Activated CD4-positive, alpha-beta T cell treated with anti-CD3 and anti-CD28 coated beads for 36 hours (primary cell): ENCODE measurements around the gene A3GALT2. TPM values are rescaled to one million over a fixed set of nuclear protein-coding genes. Genes with fewer than 3 reads are reported as not detected.

Experiments used
- ATAC-seq: fragments of 200-7000 bp; cut with Tn5 transposase; one replicate; pipeline ENCODE4 v1.10.0; 2021; ENCODE audit warnings: mild to moderate bottlenecking, moderate library complexity
- CTCF ChIA-PET: fragments of 350-600 bp; sonication (Branson Sonifier 250); formaldehyde crosslinking; loops from one replicate; lab custom pipeline; 2021; ENCODE audit warnings: antibody characterized with exemption; lab: Charles Lee
- POLR2A ChIA-PET: fragments of 350-600 bp; sonication (Branson Sonifier 250); formaldehyde crosslinking; loops from one replicate; lab custom pipeline; 2021; ENCODE audit warnings: antibody characterized with exemption, inconsistent platforms; lab: Charles Lee
- DNase-seq: peaks from one replicate; pipeline ENCODE4 v3.0.0-alpha.2; 2020
- H3K27ac Mint-ChIP-seq: one replicate; pipeline ENCODE4 v1.8.0; 2021; ENCODE audit warnings: mixed read lengths
- H3K27me3 Mint-ChIP-seq: one replicate; pipeline ENCODE4 v1.8.0; 2021; ENCODE audit warnings: mixed read lengths
- H3K36me3 Mint-ChIP-seq: one replicate; pipeline ENCODE4 v1.8.0; 2021; ENCODE audit warnings: low read depth, mixed read lengths
- H3K4me1 Mint-ChIP-seq: one replicate; pipeline ENCODE4 v1.8.0; 2021; ENCODE audit warnings: mixed read lengths
- H3K4me3 Mint-ChIP-seq: one replicate; pipeline ENCODE4 v1.8.0; 2021; ENCODE audit warnings: mild to moderate bottlenecking, moderate library complexity, mixed read lengths
- H3K9me3 Mint-ChIP-seq: one replicate; pipeline ENCODE4 v1.8.0; 2021; ENCODE audit warnings: low read depth, mixed read lengths
- intact Hi-C, 2 experiments: fragments of 100-400 bp; cut with DNase I in 1 of 2; cut with micrococcal nuclease in 1 of 2; formaldehyde crosslinking; loops; one replicate each; pipeline versions ENCODE4 v1.14.2 to v1.15.1; 2022 to 2024; cut with DNase I, micrococcal nuclease
- total RNA-seq, 2 experiments: library from RNA; stranded (reverse); gene quantifications; one replicate each; pipeline ENCODE4 v1.2.3, GENCODE V29; 2021

Gene A3GALT2
- total RNA-seq, 2 experiments from 2014 or later = not detected

DNA sequence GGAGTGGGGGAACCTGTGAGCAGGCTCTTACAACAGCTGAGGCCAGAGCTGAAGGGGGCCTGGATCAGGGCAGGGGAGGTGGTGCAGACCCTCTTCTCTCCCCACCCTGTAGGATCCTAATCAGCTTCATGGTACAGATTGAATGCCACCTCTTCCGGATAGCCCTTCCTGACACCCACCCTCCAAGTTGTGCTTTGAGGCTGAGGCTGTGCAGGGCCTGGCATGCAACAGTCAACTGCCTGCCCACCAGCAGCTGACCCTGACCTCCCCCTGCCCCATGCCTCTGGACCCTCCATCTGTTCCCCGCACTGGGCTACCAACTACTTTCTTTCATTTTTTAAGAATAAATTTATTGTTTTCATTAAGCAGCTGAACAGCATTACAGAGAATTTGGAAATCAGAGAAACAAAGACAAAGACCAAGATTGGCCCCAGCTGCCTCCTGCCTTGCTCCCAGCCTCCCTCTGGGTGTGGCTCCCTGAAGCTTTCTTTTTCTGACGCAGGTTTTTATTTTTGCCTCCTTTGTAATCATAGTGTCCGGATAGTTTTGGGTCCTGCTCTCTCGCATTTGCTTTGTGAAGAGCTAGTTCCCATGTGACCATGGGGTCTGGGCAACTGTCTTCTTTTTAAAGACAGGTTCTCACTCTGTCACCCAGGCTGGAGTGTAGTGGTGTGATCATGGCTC, 51.8 kb downstream of the A3GALT2 start:
- CTCF ChIA-PET = interaction anchor here (0.9 to 1.9 kb wide), 3 partner anchors 27 to 111 kb away, joined by 3 to 5 read pairs (median 5); no protein-coding TSS in a partner anchor
- intact Hi-C loops = no loop called here
- no peak overlapping the region for H3K27ac Mint-ChIP-seq
- H3K9me3 Mint-ChIP-seq = no peaks in the 10 kb centered on the region
- ATAC-seq (no peak), DNase-seq (no peak)
- H3K36me3 Mint-ChIP-seq = no peaks in the 10 kb centered on the region
- POLR2A ChIA-PET = no interaction called here
- peaks cover 19% of the 10 kb centered on the region for H3K4me1 Mint-ChIP-seq
- no peak overlapping the region for H3K4me3 Mint-ChIP-seq
- H3K27me3 Mint-ChIP-seq = no peaks in the 10 kb centered on the region

DNA sequence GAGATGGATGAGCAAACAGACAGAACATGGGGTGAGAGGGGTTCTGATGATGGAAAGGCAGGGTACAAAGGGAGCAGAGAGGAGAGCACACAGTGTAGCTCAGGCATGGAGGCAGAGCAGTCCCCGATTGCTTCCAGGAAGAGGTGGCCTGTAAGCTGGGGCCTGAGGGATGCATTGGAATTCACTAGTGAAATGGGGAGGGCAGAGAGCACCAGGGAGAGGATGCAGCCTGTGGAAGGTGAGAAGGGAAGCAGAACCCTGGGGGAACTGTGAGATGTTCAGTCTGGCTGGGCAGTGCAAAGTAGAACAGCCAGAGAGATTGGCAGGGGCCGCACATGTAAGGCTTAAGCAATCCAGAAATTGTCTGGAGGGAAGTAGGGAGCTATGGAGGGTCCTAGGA, 52.4 kb downstream of the A3GALT2 start:
- peaks cover 17% of the 10 kb centered on the region for H3K4me1 Mint-ChIP-seq
- intact Hi-C loops = no loop called here
- ChIA-PET POLR2A (no interaction called here), CTCF (interaction anchor here (0.9 to 1.9 kb wide), 3 partner anchors 27 to 112 kb away, joined by 3 to 5 read pairs (median 5); no protein-coding TSS in a partner anchor)
- ATAC-seq (no peak), DNase-seq (no peak)
- no peaks in the 10 kb centered on the region for H3K36me3 Mint-ChIP-seq
- no peaks in the 10 kb centered on the region for H3K27me3 Mint-ChIP-seq
- no peak overlapping the region for H3K4me3 Mint-ChIP-seq
- H3K9me3 Mint-ChIP-seq = no peaks in the 10 kb centered on the region
- no peak overlapping the region for H3K27ac Mint-ChIP-seq

DNA sequence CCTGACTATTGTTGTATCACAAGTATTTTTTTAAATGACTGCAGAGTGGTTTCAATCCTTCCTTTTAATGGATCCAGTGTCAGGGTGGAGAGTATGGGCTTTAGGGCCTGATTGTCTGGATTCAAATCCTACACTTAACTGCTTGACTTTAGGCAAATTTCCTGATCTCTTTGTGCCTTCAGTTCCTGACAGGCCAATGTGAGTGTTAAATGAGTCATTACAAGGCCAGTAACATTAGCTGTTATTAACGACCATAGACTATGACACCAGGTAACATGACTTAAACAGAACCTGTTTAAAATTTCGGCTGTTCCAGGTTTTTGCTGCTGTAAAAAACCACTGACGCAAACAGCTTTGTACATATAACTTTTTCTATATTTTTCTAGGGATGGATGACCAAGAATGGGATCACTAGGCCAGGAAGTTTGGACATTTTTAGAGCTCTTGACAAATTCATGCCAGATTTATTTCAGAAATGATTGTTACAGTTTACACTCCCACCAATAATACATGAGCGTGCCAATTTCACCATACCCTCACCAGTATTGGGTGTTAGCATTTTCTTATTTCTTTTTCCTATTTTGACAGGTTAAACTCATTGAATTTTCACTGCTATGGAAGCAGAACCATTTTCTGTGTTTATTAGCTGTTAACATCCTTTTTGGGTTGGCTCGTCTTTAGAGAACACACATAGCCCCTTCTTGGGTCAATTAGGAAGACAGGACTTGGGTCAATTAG, 53.3 kb downstream of the A3GALT2 start:
- ATAC-seq (no peak), DNase-seq (no peak)
- Mint-ChIP-seq H3K9me3 (no peaks in the 10 kb centered on the region), H3K36me3 (no peaks in the 10 kb centered on the region), H3K27ac (no peak overlapping the region), H3K4me1 (peaks cover 10% of the 10 kb centered on the region), H3K27me3 (no peaks in the 10 kb centered on the region), H3K4me3 (no peak overlapping the region)
- ChIA-PET CTCF (interaction anchor here (0.6 to 1.9 kb wide), 2 partner anchors 30 to 1919 kb away, joined by 3 to 5 read pairs; no protein-coding TSS in a partner anchor), POLR2A (no interaction called here)
- intact Hi-C loops = no loop called here

DNA sequence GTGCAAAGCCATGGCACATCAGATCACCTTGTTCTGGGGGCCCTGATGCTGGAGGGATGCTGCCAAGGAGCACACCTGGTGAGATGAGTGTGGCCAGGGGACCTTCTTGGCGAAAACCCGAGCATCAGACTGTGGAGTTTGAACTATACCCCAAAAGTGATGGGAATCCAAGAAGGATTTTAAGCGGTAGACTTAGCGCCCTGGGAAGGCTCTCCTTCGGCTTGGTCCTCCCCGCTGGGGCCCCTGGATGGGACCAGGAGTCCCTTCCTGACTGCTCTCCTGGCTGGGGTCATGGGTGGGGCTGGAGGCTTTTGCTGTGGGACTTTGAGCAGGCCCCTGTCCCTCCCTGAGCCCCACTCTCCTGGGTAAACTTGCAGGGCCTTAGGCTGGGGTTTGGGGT, 54.1 kb downstream of the A3GALT2 start:
- ChIA-PET POLR2A (no interaction called here), CTCF (no interaction called here)
- H3K4me1 Mint-ChIP-seq = peaks cover 7% of the 10 kb centered on the region
- DNase-seq (no peak), ATAC-seq (no peak)
- no peak overlapping the region for H3K27ac Mint-ChIP-seq
- H3K27me3 Mint-ChIP-seq = no peaks in the 10 kb centered on the region
- intact Hi-C loops = no loop called here
- H3K4me3 Mint-ChIP-seq = no peak overlapping the region
- H3K9me3 Mint-ChIP-seq = no peaks in the 10 kb centered on the region
- H3K36me3 Mint-ChIP-seq = no peaks in the 10 kb centered on the region

DNA sequence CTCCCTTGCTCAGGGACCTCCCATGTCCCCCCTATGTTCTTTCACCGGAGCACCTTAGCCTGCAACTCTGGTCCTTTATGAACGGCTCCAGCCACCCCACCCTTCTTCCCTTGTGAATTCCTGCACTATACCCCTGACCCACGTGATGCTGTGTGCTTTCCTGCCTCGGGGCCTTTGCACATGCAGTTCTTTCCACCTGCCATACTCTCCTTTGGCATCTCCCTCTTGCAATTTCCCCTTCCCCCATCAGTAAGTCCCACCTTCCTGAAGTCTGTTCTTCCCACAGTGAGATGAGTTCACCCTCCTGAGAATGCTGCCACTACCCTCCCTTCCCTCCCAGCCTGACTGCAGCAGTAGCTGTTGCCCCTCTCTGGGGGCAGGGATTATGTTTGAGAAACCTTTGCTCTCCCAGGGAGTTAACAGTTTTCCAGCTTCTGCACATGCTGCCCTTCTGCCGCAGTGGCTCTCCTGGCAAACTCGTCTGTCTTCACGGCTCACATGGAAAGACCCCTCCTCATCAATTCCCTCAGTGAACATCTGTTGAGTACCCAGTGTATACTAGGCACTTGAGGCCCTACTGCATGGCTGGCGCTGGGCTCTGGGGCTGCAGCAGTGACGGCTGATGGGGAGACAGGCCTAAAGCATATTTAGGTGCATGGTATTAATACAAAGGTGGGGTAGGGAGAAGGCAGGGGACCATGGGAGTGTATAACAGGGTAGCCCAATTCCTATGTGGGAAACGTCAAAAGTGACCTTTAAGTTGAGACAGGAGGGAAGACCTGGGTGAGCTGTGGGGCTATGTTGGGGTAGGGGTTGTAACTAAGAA, 54.9 kb downstream of the A3GALT2 start:
- no peak overlapping the region for H3K27ac Mint-ChIP-seq
- CTCF ChIA-PET = interaction anchor here (0.7 kb wide), 1 partner anchor 18 kb away, joined by 3 read pairs; no protein-coding TSS in a partner anchor
- POLR2A ChIA-PET = no interaction called here
- ATAC-seq = no peak
- intact Hi-C loops = no loop called here
- H3K9me3 Mint-ChIP-seq = no peaks in the 10 kb centered on the region
- H3K36me3 Mint-ChIP-seq = no peaks in the 10 kb centered on the region
- H3K4me1 Mint-ChIP-seq = peaks cover 7% of the 10 kb centered on the region
- H3K4me3 Mint-ChIP-seq = no peak overlapping the region
- H3K27me3 Mint-ChIP-seq = no peaks in the 10 kb centered on the region
- no peak for DNase-seq

DNA sequence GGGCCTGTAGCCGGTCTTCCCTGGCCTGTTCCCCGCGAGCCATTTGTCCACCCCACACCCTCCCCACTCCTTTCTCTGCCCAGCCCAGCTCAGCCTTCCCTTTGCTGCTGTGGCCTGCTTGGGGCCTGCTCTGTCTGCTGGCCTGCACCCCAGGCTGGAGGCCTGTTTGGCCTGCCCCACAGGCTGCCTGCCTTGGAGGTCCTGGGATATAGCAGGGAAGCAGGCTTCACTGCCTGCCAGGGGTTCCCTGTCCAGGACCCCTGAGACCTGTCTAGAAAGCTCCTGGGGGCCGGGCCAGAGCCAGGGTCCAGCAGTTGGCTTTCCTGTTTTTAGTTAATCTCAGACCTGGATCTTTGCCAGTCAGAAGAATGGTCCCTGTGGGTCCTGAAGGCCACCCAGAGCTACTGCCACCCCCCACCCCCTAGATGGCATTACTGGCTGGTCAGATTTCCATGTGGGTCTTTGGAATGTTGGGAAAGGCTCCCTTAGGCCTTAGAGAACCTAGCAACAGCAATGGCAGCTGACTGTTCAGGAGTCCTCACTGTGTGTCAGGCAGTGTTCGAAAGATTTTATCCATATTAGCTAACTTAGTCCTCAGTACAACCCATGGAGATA, 56.9 kb downstream of the A3GALT2 start:
- DNase-seq (no peak), ATAC-seq (no peak)
- H3K36me3 Mint-ChIP-seq = no peaks in the 10 kb centered on the region
- no peak overlapping the region for H3K27ac Mint-ChIP-seq
- no peaks in the 10 kb centered on the region for H3K9me3 Mint-ChIP-seq
- H3K27me3 Mint-ChIP-seq = no peaks in the 10 kb centered on the region
- CTCF ChIA-PET = interaction anchor here (0.6 to 1.0 kb wide), 2 partner anchors 147 to 209 kb away, joined by 4 read pairs; no protein-coding TSS in a partner anchor
- intact Hi-C loops = no loop called here
- peaks cover 24% of the 10 kb centered on the region for H3K4me1 Mint-ChIP-seq
- POLR2A ChIA-PET = no interaction called here
- H3K4me3 Mint-ChIP-seq = no peak overlapping the region

DNA sequence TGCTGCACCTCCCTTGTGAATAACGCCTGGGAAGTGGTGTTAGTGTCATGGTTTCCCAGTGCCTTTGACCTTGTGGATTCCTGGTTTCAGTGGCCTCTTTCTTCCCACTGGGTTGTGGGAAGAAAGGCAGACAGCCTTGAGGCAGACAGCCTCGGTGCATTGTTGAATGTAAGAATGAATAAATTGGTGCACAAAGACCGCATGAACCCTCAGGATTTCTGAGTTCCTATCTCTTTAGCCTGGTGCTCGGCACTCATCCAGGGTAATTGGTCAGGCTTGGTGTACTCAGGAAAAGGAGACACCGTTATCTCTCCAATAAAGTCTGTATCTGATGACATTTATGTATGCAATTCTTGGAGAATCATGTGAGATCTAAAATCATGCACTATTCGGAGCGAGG, 59.6 kb downstream of the A3GALT2 start:
- Mint-ChIP-seq H3K9me3 (no peaks in the 10 kb centered on the region), H3K36me3 (no peaks in the 10 kb centered on the region), H3K27me3 (no peaks in the 10 kb centered on the region), H3K4me3 (no peak overlapping the region), H3K4me1 (peaks cover 39% of the 10 kb centered on the region), H3K27ac (no peak overlapping the region)
- ChIA-PET CTCF (interaction anchor here (0.7 to 2.4 kb wide), 3 partner anchors 12 to 134 kb away, joined by 3 to 8 read pairs (median 3); no protein-coding TSS in a partner anchor), POLR2A (no interaction called here)
- intact Hi-C loops = no loop called here
- ATAC-seq (no peak), DNase-seq (no peak)

DNA sequence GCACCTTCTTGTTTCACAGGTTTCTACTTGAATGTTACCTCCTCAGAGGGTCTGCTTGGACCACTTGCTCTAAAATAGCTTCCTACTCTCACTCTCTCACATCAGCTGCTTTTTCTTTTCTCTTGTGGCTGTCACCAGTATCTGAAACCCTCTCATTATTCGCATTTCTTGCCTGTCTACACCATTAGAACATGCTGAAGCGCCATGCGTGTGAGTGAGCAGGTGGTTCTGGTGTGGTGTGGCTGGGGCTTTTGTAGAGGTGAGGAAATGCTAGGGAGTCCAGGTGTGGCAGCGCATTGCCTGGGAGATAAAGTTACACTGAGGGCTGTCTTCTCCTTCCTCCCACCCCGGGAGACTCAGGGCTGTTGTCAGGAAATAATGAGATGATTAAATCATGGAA, 60.5 kb downstream of the A3GALT2 start:
- ATAC-seq = no peak
- Mint-ChIP-seq H3K36me3 (no peaks in the 10 kb centered on the region), H3K9me3 (no peaks in the 10 kb centered on the region), H3K27me3 (no peaks in the 10 kb centered on the region), H3K4me1 (peaks cover 39% of the 10 kb centered on the region), H3K4me3 (no peak overlapping the region), H3K27ac (peak overlapping the region; percentile 55)
- ChIA-PET POLR2A (no interaction called here), CTCF (interaction anchor here (0.6 to 2.4 kb wide), 5 partner anchors 13 to 502 kb away, joined by 3 to 8 read pairs (median 4); no protein-coding TSS in a partner anchor)
- DNase-seq = no peak
- intact Hi-C loops = no loop called here

DNA sequence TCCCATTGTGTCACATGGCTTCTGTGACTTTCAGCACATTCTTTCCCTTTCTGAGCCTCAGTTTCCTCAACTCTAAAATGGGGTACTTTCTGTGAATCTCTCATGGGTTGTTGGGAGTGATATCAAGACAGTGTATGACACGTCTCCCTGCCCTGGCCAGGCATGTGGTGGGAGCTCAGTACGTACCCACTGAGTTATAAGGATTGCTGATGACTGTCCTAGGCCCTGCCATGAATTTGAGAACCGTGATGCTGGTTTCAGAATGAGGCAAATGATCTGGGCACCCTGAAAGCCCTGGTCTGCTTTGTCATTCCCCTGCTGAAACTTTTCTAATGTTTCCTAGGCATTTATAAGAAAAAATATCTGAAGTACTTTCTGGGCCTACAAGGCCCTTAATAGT, 61.0 kb downstream of the A3GALT2 start:
- peak; percentile 34 for ATAC-seq
- Mint-ChIP-seq H3K9me3 (no peaks in the 10 kb centered on the region), H3K4me1 (peaks cover 41% of the 10 kb centered on the region), H3K36me3 (no peaks in the 10 kb centered on the region), H3K4me3 (no peak overlapping the region), H3K27me3 (no peaks in the 10 kb centered on the region), H3K27ac (no peak overlapping the region)
- ChIA-PET POLR2A (no interaction called here), CTCF (interaction anchor here (0.6 to 2.4 kb wide), 3 partner anchors 36 to 502 kb away, joined by 4 to 8 read pairs (median 4); no protein-coding TSS in a partner anchor)
- intact Hi-C loops = loop anchor here in 1 of 2 experiments (5.0 kb wide), 2 partner anchors 92 to 133 kb away; no protein-coding TSS in a partner anchor
- peak; percentile 37 for DNase-seq

DNA sequence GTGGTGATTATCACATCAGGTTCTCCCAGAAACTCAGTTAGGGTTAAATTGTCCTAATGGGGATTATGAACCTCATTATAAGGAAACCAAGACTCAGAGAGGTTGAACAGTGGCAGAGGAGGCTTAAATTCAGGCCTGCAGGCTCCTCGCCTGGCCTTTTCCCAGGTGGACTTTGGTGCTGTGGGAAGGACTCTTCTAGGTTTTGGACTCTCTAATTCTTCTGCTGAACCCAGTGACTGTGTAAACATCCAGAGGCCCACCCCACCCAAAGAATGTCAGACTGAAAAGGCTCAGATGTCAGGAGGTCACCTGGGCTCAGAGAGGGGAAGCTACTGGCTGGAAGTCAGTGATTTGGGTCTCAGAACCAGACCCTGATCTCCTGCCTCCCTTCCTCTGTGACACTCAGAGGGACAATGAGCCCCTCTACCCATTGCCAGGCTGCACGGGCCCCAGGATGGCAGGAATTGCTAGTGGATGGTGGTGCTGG, 62.1 kb downstream of the A3GALT2 start:
- Mint-ChIP-seq H3K9me3 (no peaks in the 10 kb centered on the region), H3K4me1 (peaks cover 41% of the 10 kb centered on the region), H3K27me3 (no peaks in the 10 kb centered on the region), H3K4me3 (peak overlapping the region; percentile 95), H3K36me3 (no peaks in the 10 kb centered on the region), H3K27ac (no peak overlapping the region)
- POLR2A ChIA-PET = no interaction called here
- CTCF ChIA-PET = no interaction called here
- DNase-seq (no peak), ATAC-seq (no peak)
- intact Hi-C loops = loop anchor here in 1 of 2 experiments (5.0 kb wide), 2 partner anchors 93 to 132 kb away; no protein-coding TSS in a partner anchor
